GM12878 (cell line): ENCODE measurements around the gene NEK10. TPM values are rescaled to one million over a fixed set of nuclear protein-coding genes. Genes with fewer than 3 reads are reported as not detected.

Experiments used
- ASH2L ChIP-seq: fragments of 300-600, 200-600 bp; sonication (generic); IDR thresholded peaks from 2 replicates; pipeline ENCODE4 v1.6.1; 2017; ENCODE audit warnings: low read depth, mild to moderate bottlenecking, borderline replicate concordance
- CBX3 ChIP-seq: fragments of 200-600 bp; sonication (generic); IDR thresholded peaks from 2 replicates; pipeline ENCODE4 v1.6.1; 2016; ENCODE audit warnings: low read depth, borderline replicate concordance
- CHD4 ChIP-seq: fragments of 200-600 bp; sonication (generic); IDR thresholded peaks from 2 replicates; pipeline ENCODE4 v1.6.1; 2016; ENCODE audit warnings: mild to moderate bottlenecking
- E2F4 ChIP-seq: IDR thresholded peaks from 2 replicates; pipeline ENCODE4 v1.6.1; 2012; ENCODE audit warnings: low read depth, low read length, improper control_type of control experiment
- E4F1 ChIP-seq: fragments of 450-650 bp; IDR thresholded peaks from 2 replicates; pipeline ENCODE4 v1.6.1; 2018; ENCODE audit warnings: borderline replicate concordance, mild to moderate bottlenecking; ENCODE audit not compliant: partially characterized antibody
- ELK1 ChIP-seq: IDR thresholded peaks from 2 replicates; pipeline ENCODE4 v1.6.1; 2012; ENCODE audit warnings: low read depth, low read length, improper control_type of control experiment
- FOXM1 ChIP-seq: IDR thresholded peaks from 2 replicates; pipeline ENCODE4 v1.6.1; 2012; ENCODE audit warnings: low read depth, mild to moderate bottlenecking, inconsistent platforms, low read length, moderate library complexity
- MTA2 ChIP-seq: fragments of 450-650 bp; IDR thresholded peaks from 2 replicates; pipeline ENCODE4 v1.6.1; 2016; ENCODE audit warnings: low read depth, mild to moderate bottlenecking, moderate library complexity
- NBN ChIP-seq: fragments of 450-650 bp; IDR thresholded peaks from 2 replicates; pipeline ENCODE4 v1.6.1; 2016
- NFXL1 ChIP-seq: fragments of 450-650 bp; IDR thresholded peaks from 2 replicates; pipeline ENCODE4 v1.6.1; 2017; ENCODE audit warnings: antibody characterized with exemption, mild to moderate bottlenecking, borderline replicate concordance
- NKRF ChIP-seq: fragments of 450-650 bp; conservative IDR thresholded peaks from 2 replicates; pipeline ENCODE4 v1.6.1; 2017; ENCODE audit warnings: mild to moderate bottlenecking, moderate library complexity
- NR2C1 ChIP-seq: fragments of 450-650 bp; IDR thresholded peaks from 2 replicates; pipeline ENCODE4 v1.6.1; 2017; ENCODE audit warnings: antibody characterized with exemption, mild to moderate bottlenecking, moderate library complexity
- NR2C2 ChIP-seq: IDR thresholded peaks from 2 replicates; pipeline ENCODE4 v1.6.1; 2011; ENCODE audit warnings: borderline replicate concordance, low read depth; ENCODE audit not compliant: control insufficient read depth, insufficient read length
- NR2F1 ChIP-seq: fragments of 450-650 bp; conservative IDR thresholded peaks from 2 replicates; pipeline ENCODE4 v1.6.1; 2017; ENCODE audit warnings: mild to moderate bottlenecking
- NRF1 ChIP-seq: conservative IDR thresholded peaks from 2 replicates; pipeline ENCODE4 v1.6.1; 2011; ENCODE audit warnings: mild to moderate bottlenecking, low read depth, low read length, improper control_type of control experiment
- POLR2A ChIP-seq: IDR thresholded peaks from 2 replicates; pipeline ENCODE4 v1.6.1; 2011; ENCODE audit warnings: low read depth, mild to moderate bottlenecking, low read length
- POU2F2 ChIP-seq: IDR thresholded peaks from 3 replicates; pipeline ENCODE4 v1.6.1; 2011; ENCODE audit warnings: low read depth, mild to moderate bottlenecking, low read length, borderline replicate concordance
- RFX5 ChIP-seq: IDR thresholded peaks from 2 replicates; pipeline ENCODE4 v1.6.1; 2011; ENCODE audit warnings: low read depth, low read length, improper control_type of control experiment
- SIN3A ChIP-seq: IDR thresholded peaks from 2 replicates; pipeline ENCODE4 v1.6.1; 2012; ENCODE audit warnings: low read depth, low read length, improper control_type of control experiment
- SMARCA5 ChIP-seq: fragments of 450-650 bp; IDR thresholded peaks from 2 replicates; pipeline ENCODE4 v1.6.1; 2017; ENCODE audit warnings: mild to moderate bottlenecking
- SP1 ChIP-seq: IDR thresholded peaks from one replicate; pipeline ENCODE4 v1.6.1; 2011; ENCODE audit warnings: low read depth, low read length
- SPI1 ChIP-seq: IDR thresholded peaks from 2 replicates; pipeline ENCODE4 v1.6.1; 2011; ENCODE audit warnings: low read depth, mild to moderate bottlenecking, low read length, moderate library complexity, borderline replicate concordance; ENCODE audit not compliant: insufficient read depth
- SUZ12 ChIP-seq: fragments of 200-600 bp; sonication (generic); IDR thresholded peaks from one replicate; pipeline ENCODE4 v1.6.1; 2018; ENCODE audit warnings: antibody characterized with exemption, mild to moderate bottlenecking; ENCODE audit not compliant: unreplicated experiment
- TAF1 ChIP-seq: IDR thresholded peaks from 2 replicates; pipeline ENCODE4 v1.6.1; 2011; ENCODE audit warnings: mild to moderate bottlenecking, low read depth, low read length, borderline replicate concordance
- TCF7 ChIP-seq: IDR thresholded peaks from 2 replicates; pipeline ENCODE4 v1.6.1; 2014; ENCODE audit warnings: antibody characterized with exemption, borderline replicate concordance
- YY1 ChIP-seq: IDR thresholded peaks from 2 replicates; pipeline ENCODE4 v1.6.1; 2011; ENCODE audit warnings: low read depth, mild to moderate bottlenecking, low read length
- polyA plus RNA-seq, 11 experiments: library from polyadenylated mRNA; depleted of rRNA in 4 of 11; unstranded in 6 of 11; stranded (reverse) in 5 of 11; fragments of >200 nt; fragmentation: Nextera tagmentation in 4 of 11; fragmentation: Illumina TruSeq in 1 of 11; extraction: Ambion mirVana in 4 of 11; extraction: Trizol in 1 of 11; gene quantifications; 1 replicate in 1 of 11; 2 replicates in 10 of 11; pipeline versions ENCODE4 v1.2.1 to v1.2.3, GENCODE V29; 2011 to 2016; ENCODE audit warnings: inconsistent platforms in 2 of 11, missing spikeins in 2 of 11, low read depth in 1 of 11
- total RNA-seq, 4 experiments: library from RNA; depleted of rRNA in 3 of 4; stranded (reverse); fragments of >200 nt in 3 of 4; fragmentation: Illumina TruSeq in 1 of 4; extraction: Trizol in 1 of 4; gene quantifications; 2 replicates each; pipeline versions ENCODE4 v1.2.1 to v1.2.3, GENCODE V29; 2013 to 2021

The NEK10 gene
- total and polyA plus RNA-seq, 10 of the 15 experiments (the other 5 are each of a cell fraction or from before 2014, with no cell fraction given), result 0.06 to 0.40 (median 0.16) TPM; not detected in 2

GRCh38 chr3:27368831-27369607, at the start of gene NEK10 (continued):
- TF ChIP-seq FOXM1, result peak; percentile 88
- TF ChIP-seq TAF1, result no peak
- TF ChIP-seq RFX5, result peak; percentile 95
- TF ChIP-seq NR2C2, result no peak
- no peak for TF ChIP-seq NR2C1
- TF ChIP-seq POLR2A, result peak; percentile 59; the same call in 1 of the 2 replicates
- no peak for TF ChIP-seq TCF7
- TF ChIP-seq SIN3A, result peak; percentile 99
- no peak for TF ChIP-seq CHD4
- TF ChIP-seq NBN, result peak; percentile 27; the same call in 1 of the 2 replicates
- TF ChIP-seq SUZ12, result no peak
- TF ChIP-seq E2F4, result no peak
- no peak for TF ChIP-seq NR2F1
- TF ChIP-seq SMARCA5, result no peak
- TF ChIP-seq ASH2L, result no peak
- TF ChIP-seq E4F1, result no peak
- peak; percentile 98 for TF ChIP-seq SP1
- TF ChIP-seq NKRF, result peak; percentile 98
- TF ChIP-seq NFXL1, result no peak
- no peak for TF ChIP-seq NRF1
- no peak for TF ChIP-seq MTA2
- peak; percentile 57; the same call in 1 of the 2 replicates for TF ChIP-seq ELK1
- TF ChIP-seq POU2F2, result no peak
- TF ChIP-seq YY1, result peak; percentile 71
- TF ChIP-seq CBX3, result no peak
- no peak for TF ChIP-seq SPI1
